GM12878 (cell line): ENCODE results near the gene OVOL3. TPM values are rescaled to one million over a fixed set of nuclear protein-coding genes. Genes with fewer than 3 reads are reported as not detected.
A peak's percentile ranks its signal among the peaks of the same experiment; 100 is the strongest.

Experiments used
- BCL3 ChIP-seq: IDR thresholded peaks from 2 replicates; pipeline ENCODE4 v1.6.1; 2011; ENCODE audit warnings: borderline replicate concordance, low read depth, mild to moderate bottlenecking, moderate library complexity, low read length; ENCODE audit not compliant: insufficient read depth, poor library complexity, severe bottlenecking
- CUX1 ChIP-seq: IDR thresholded peaks from 2 replicates; pipeline ENCODE4 v1.6.1; 2012; ENCODE audit warnings: improper control_type of control experiment, low read depth, low read length; ENCODE audit not compliant: insufficient replicate concordance
- HCFC1 ChIP-seq: fragments of 150-350 bp; IDR thresholded peaks from 2 replicates; pipeline ENCODE4 v1.6.1; 2014; ENCODE audit warnings: low read length
- RELB ChIP-seq: fragments of 450-650 bp; IDR thresholded peaks from 2 replicates; pipeline ENCODE4 v1.6.1; 2017; ENCODE audit warnings: low read depth, mild to moderate bottlenecking, moderate library complexity
- STAT1 ChIP-seq: fragments of 450-650 bp; conservative IDR thresholded peaks from 2 replicates; pipeline ENCODE4 v1.6.1; 2014; ENCODE audit warnings: antibody characterized with exemption, mild to moderate bottlenecking
- ZBTB33 ChIP-seq: fragments of 450-650 bp; IDR thresholded peaks from 2 replicates; pipeline ENCODE4 v1.6.1; 2017; ENCODE audit warnings: mild to moderate bottlenecking
- ZBTB4 ChIP-seq: fragments of 450-650 bp; formaldehyde crosslinking; IDR thresholded peaks from 2 replicates; pipeline ENCODE4 v1.4.0; 2022; ENCODE audit warnings: mild to moderate bottlenecking, moderate library complexity
- ZNF687 ChIP-seq: fragments of 450-650 bp; IDR thresholded peaks from 2 replicates; pipeline ENCODE4 v1.6.1; 2017; ENCODE audit warnings: mild to moderate bottlenecking, moderate library complexity
- polyA plus RNA-seq, 11 experiments: library from polyadenylated mRNA; depleted of rRNA in 4 of 11; unstranded in 6 of 11; stranded (reverse) in 5 of 11; fragments of >200 nt; fragmentation: Nextera tagmentation in 4 of 11; fragmentation: Illumina TruSeq in 1 of 11; extraction: Ambion mirVana in 4 of 11; extraction: Trizol in 1 of 11; gene quantifications; 1 replicate in 1 of 11; 2 replicates in 10 of 11; pipeline versions ENCODE4 v1.2.1 to v1.2.3, GENCODE V29; 2011 to 2016; ENCODE audit warnings: inconsistent platforms in 2 of 11, missing spikeins in 2 of 11, low read depth in 1 of 11
- total RNA-seq, 4 experiments: library from RNA; depleted of rRNA in 3 of 4; stranded (reverse); fragments of >200 nt in 3 of 4; fragmentation: Illumina TruSeq in 1 of 4; extraction: Trizol in 1 of 4; gene quantifications; 2 replicates each; pipeline versions ENCODE4 v1.2.1 to v1.2.3, GENCODE V29; 2013 to 2021

Gene OVOL3
- total and polyA plus RNA-seq, 10 of the 15 experiments (the other 5 are each of a cell fraction or from before 2014, with no cell fraction given), result 0.43 TPM; not detected in 9

GRCh38 chr19:36139473-36140303, 28.7 kb downstream of the OVOL3 start, which contains the start of gene CAPNS1 (continued):
- TF ChIP-seq ZBTB4 (CRISPR knock-in tag), result no peak
- TF ChIP-seq ZNF687, result no peak; the same call in none of the 2 replicates
- TF ChIP-seq STAT1, result 0 out of 2 replicates have a peak, but pooled peaks have one; percentile 25
- no peak for TF ChIP-seq ZBTB33
- TF ChIP-seq HCFC1, result peak; percentile 59
- peak; percentile 57 for TF ChIP-seq BCL3
- TF ChIP-seq CUX1, result no peak
- peak; percentile 99 for TF ChIP-seq RELB
